ENCODE measurements around the gene ZC3H4. TPM values are rescaled to one million over a fixed set of nuclear protein-coding genes. Genes with fewer than 3 reads are reported as not detected.

Gene ZC3H4
- total RNA-seq, 1 donor from 2014 or later, result 53.1 TPM

- peaks cover 27% of the 10 kb centered on the region for H3K27me3 Mint-ChIP-seq (ENCODE audit: unreplicated experiment)
- H3K4me3 Mint-ChIP-seq (ENCODE audit: unreplicated experiment), result no peak overlapping the region
- DNase-seq (ENCODE audit: extremely low spot score, unreplicated experiment), result no peak
- no peak for TF ChIP-seq CTCF (IDR thresholded peaks at IDR 0.05)
- H3K9me3 Mint-ChIP-seq (ENCODE audit: unreplicated experiment), result no peaks in the 10 kb centered on the region
- no peak overlapping the region for H3K27ac Mint-ChIP-seq (ENCODE audit: unreplicated experiment)
- H3K36me3 Mint-ChIP-seq (ENCODE audit: unreplicated experiment), result no peaks in the 10 kb centered on the region
- peaks cover 6% of the 10 kb centered on the region for H3K4me1 Mint-ChIP-seq (ENCODE audit: unreplicated experiment)
Observed at GRCh38 chr19:47027586-47028088, 85.9 kb downstream of the ZC3H4 start.

GRCh38 chr19:47026889-47027288 is 86.7 kb downstream of the ZC3H4 start:
- H3K27me3 Mint-ChIP-seq (ENCODE audit: unreplicated experiment), result peaks cover 32% of the 10 kb centered on the region
- DNase-seq (ENCODE audit: extremely low spot score, unreplicated experiment), result no peak
- no peak overlapping the region for H3K4me3 Mint-ChIP-seq (ENCODE audit: unreplicated experiment)
- H3K4me1 Mint-ChIP-seq (ENCODE audit: unreplicated experiment), result peaks cover 6% of the 10 kb centered on the region
- TF ChIP-seq CTCF (IDR thresholded peaks at IDR 0.05), result no peak
- no peak overlapping the region for H3K27ac Mint-ChIP-seq (ENCODE audit: unreplicated experiment)
- H3K36me3 Mint-ChIP-seq (ENCODE audit: unreplicated experiment), result no peaks in the 10 kb centered on the region
- H3K9me3 Mint-ChIP-seq (ENCODE audit: unreplicated experiment), result no peaks in the 10 kb centered on the region

- peaks cover 8% of the 10 kb centered on the region for H3K4me1 Mint-ChIP-seq (ENCODE audit: unreplicated experiment)
- no peak for DNase-seq (ENCODE audit: extremely low spot score, unreplicated experiment)
- no peak overlapping the region for H3K27ac Mint-ChIP-seq (ENCODE audit: unreplicated experiment)
- H3K9me3 Mint-ChIP-seq (ENCODE audit: unreplicated experiment), result no peaks in the 10 kb centered on the region
- H3K4me3 Mint-ChIP-seq (ENCODE audit: unreplicated experiment), result no peak overlapping the region
- no peak for TF ChIP-seq CTCF (IDR thresholded peaks at IDR 0.05)
- H3K27me3 Mint-ChIP-seq (ENCODE audit: unreplicated experiment), result peaks cover 34% of the 10 kb centered on the region
- H3K36me3 Mint-ChIP-seq (ENCODE audit: unreplicated experiment), result no peaks in the 10 kb centered on the region
Observed at GRCh38 chr19:47026156-47026555, 87.4 kb downstream of the ZC3H4 start.

GRCh38 chr19:47024502-47024901 is 89.1 kb downstream of the ZC3H4 start:
- peaks cover 30% of the 10 kb centered on the region for H3K27me3 Mint-ChIP-seq (ENCODE audit: unreplicated experiment)
- H3K27ac Mint-ChIP-seq (ENCODE audit: unreplicated experiment), result no peak overlapping the region
- no peaks in the 10 kb centered on the region for H3K36me3 Mint-ChIP-seq (ENCODE audit: unreplicated experiment)
- H3K4me1 Mint-ChIP-seq (ENCODE audit: unreplicated experiment), result peaks cover 13% of the 10 kb centered on the region
- no peak for TF ChIP-seq CTCF (IDR thresholded peaks at IDR 0.05)
- H3K9me3 Mint-ChIP-seq (ENCODE audit: unreplicated experiment), result no peaks in the 10 kb centered on the region
- no peak overlapping the region for H3K4me3 Mint-ChIP-seq (ENCODE audit: unreplicated experiment)
- DNase-seq (ENCODE audit: extremely low spot score, unreplicated experiment), result no peak

- H3K27me3 Mint-ChIP-seq (ENCODE audit: unreplicated experiment), result peaks cover 29% of the 10 kb centered on the region
- no peaks in the 10 kb centered on the region for H3K36me3 Mint-ChIP-seq (ENCODE audit: unreplicated experiment)
- no peaks in the 10 kb centered on the region for H3K9me3 Mint-ChIP-seq (ENCODE audit: unreplicated experiment)
- no peak for DNase-seq (ENCODE audit: extremely low spot score, unreplicated experiment)
- no peak overlapping the region for H3K4me3 Mint-ChIP-seq (ENCODE audit: unreplicated experiment)
- TF ChIP-seq CTCF (IDR thresholded peaks at IDR 0.05), result no peak
- no peak overlapping the region for H3K27ac Mint-ChIP-seq (ENCODE audit: unreplicated experiment)
- peaks cover 15% of the 10 kb centered on the region for H3K4me1 Mint-ChIP-seq (ENCODE audit: unreplicated experiment)
Observed at GRCh38 chr19:47023448-47023794, 90.2 kb downstream of the ZC3H4 start.

Measured in osteocyte (in vitro differentiated cells).